ENCODE data around the gene TCF21.

GRCh38 chr6:133919362-133919761 is 30.4 kb downstream of the TCF21 start:
- TF ChIP-seq EZH2 (IDR thresholded peaks at IDR 0.05; ENCODE audit: insufficient read depth, poor library complexity, severe bottlenecking) = no peak
- no peak for TF ChIP-seq EZH2phosphoT487 (IDR thresholded peaks at IDR 0.05; ENCODE audit: insufficient read depth, low read depth)
